Measurements from ENCODE around the gene AGBL4. TPM values are rescaled to one million over a fixed set of nuclear protein-coding genes. Genes with fewer than 3 reads are reported as not detected.

Gene AGBL4
- total RNA-seq, 1 donor from 2014 or later = not detected

DNA sequence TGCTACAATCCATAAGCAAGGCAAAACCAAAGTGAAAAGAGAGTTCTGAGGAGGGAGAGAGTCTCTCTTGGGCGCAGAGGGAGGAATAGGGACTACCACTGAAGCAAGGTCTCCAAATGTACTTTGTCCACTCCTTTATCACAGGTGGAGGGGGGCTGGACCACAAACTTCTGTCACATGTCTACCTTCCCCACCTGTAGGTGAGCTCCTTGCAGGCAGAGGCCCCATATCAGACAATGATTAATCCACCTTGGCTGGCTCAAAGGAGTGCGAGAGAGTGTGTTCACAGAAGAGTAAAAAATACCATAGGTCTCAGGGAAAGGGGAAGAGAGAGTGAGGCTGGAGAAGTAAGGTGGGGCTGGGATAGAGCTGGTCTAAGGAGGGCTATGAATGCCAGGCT, 1251.5 kb downstream of the AGBL4 start:
- intact Hi-C loops (cut with micrococcal nuclease) = no loop called here

DNA sequence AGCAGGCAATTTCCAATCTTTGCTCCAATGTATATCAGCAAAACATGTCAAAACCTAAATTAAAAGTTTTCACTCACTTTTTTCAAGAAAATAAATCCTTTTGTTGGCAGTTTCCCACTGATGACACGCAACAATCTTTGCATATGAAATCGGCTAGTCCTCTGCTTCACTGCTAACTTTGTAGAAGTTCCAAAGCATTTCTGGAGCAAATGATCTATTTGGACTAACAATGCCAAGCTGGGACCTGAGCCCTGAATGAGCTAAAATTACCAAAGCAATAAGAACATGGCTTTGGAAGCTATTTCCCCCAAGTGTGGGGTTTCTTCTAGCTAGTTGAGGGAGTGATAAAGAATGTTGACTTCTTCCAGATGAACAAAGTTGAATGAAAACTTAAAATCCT, 1252.2 kb downstream of the AGBL4 start:
- intact Hi-C loops (cut with micrococcal nuclease) = no loop called here

- intact Hi-C loops (cut with micrococcal nuclease) = no loop called here
Observed at GRCh38 chr1:48767975-48768510, 1255.7 kb downstream of the AGBL4 start.

DNA sequence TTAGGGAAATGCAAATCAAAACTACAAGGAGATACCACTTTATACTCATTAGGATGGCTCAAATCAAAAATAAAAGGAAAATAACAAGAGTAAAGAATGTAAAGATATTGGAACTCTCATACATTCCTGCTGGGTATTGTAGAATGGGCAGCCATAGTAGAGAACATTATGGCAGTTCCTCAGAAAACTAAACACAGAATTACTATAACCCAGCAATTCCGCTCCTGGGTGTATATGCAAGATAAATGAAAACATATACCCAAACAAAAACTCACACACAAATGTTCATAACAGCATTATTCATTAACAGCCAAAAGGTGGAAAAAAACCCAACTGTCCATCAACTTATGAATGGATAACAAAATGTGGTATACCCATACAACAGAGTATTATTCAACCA, 1258.4 kb downstream of the AGBL4 start:
- intact Hi-C loops (cut with micrococcal nuclease) = no loop called here

GRCh38 chr1:48761986-48762385, 1261.8 kb downstream of the AGBL4 start:
- intact Hi-C loops (cut with micrococcal nuclease) = no loop called here

- intact Hi-C loops (cut with micrococcal nuclease) = no loop called here
Observed at GRCh38 chr1:48761411-48761810, 1262.3 kb downstream of the AGBL4 start.

DNA sequence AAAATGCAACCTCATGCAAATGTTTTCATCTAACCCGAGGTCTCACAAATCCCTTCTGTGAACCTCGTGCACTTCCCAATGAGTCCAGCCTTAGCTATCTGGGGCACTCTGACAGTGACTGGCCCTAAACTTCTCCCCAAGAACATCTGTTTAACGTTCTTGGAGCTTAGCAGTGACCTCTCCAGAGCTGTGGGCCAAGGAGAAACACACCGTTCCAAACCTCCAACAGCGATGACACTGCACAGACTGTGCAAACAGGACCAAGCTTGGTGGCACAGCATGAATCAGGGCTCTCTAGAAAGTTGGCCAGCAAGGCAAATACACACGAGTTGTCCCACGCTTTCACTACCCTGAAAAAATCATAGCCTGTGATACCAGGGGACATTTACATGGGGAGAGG, 1262.9 kb downstream of the AGBL4 start:
- intact Hi-C loops (cut with micrococcal nuclease) = no loop called here

DNA sequence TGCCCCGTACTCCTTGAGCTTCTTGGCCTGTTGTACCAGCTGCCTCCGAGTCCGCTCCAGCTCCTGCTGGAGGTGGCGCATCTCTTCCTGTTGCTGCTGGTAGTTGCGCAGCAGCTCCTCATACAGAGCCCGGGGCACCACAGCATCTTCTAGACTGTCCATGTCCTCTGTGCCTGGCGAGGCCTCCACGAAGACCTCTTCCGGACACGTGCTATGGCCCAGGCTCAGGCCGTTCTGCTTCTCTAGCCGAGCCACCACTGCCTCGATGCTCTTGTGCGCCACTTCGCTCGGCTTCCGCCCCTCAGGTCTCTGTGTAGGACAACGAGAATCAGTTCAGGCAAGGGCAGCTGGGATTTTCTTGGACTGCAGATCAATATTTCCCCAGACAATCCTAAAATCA, 1264.8 kb downstream of the AGBL4 start:
- intact Hi-C loops (cut with micrococcal nuclease) = no loop called here

- intact Hi-C loops (cut with micrococcal nuclease) = no loop called here
Observed at GRCh38 chr1:48757363-48757762, 1266.4 kb downstream of the AGBL4 start.

- intact Hi-C loops (cut with micrococcal nuclease) = no loop called here
Observed at GRCh38 chr1:48756683-48757316, 1267.0 kb downstream of the AGBL4 start.

DNA sequence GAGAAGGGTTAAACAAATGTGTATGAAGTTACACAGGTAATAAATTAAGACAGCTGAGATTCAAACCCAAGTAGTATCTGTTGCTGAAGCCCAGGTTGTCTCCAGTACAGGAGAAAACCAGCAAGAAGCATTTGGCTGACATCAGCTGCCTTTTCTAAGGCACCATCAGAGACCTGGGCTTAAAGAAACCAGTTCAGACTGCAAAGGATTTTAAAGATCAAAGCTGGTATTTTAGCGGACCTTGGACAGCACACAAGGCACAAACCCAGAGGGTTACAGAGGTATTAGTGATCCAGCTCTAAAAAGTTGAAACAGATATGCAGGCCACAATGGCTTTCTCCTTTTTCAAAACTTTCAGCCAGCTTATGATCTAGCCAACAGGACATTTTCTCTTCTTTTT, 1270.5 kb downstream of the AGBL4 start:
- intact Hi-C loops (cut with micrococcal nuclease) = no loop called here

DNA sequence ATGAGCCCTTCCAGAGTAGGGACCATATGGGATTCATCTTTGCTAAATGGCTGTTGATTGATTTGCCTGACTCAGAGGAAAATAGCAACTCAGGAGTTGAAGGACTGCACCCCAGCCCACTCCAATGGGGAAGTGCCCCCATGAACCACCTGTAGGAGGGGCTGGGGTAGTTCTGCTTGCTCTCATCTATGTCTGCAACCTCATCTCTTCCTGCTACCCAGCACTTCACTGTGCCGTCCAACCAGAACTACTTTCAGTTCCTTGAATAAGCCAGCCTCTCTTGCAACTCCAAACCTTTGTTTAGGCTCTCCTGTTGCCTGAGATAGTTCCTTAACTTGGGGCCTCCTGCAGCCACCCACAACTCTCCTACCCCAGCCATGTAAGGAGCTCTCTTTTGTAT, 1273.6 kb downstream of the AGBL4 start:
- intact Hi-C loops (cut with micrococcal nuclease) = no loop called here

GRCh38 chr1:48749068-48749467, 1274.7 kb downstream of the AGBL4 start:
- intact Hi-C loops (cut with micrococcal nuclease) = no loop called here

DNA sequence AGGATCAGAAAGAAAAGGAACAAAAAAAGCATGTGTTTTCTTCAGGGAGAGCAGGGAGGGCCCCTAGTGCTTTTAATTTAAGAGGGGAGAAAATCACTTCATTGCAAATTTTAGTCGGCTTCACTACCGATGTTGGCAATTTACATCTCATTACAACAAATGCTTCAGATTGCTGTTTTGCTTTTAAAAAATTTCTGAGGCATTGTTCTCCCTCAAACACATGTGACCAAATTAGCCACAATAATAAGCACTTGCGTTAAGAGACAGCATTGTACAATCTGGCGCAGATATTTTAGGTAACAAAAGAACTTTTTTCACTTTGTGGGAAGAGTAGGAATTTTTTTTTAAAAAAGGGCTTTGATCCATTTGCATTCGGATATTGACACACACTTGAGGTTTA, 1276.8 kb downstream of the AGBL4 start:
- intact Hi-C loops (cut with micrococcal nuclease) = no loop called here

GRCh38 chr1:48744032-48744431, 1279.7 kb downstream of the AGBL4 start:
- intact Hi-C loops (cut with micrococcal nuclease) = no loop called here

- intact Hi-C loops (cut with micrococcal nuclease) = no loop called here
Observed at GRCh38 chr1:48743480-48743879, 1280.3 kb downstream of the AGBL4 start.

GRCh38 chr1:48741380-48741779, 1282.4 kb downstream of the AGBL4 start:
- intact Hi-C loops (cut with micrococcal nuclease) = no loop called here

- intact Hi-C loops (cut with micrococcal nuclease) = no loop called here
Observed at GRCh38 chr1:48740621-48741020, 1283.1 kb downstream of the AGBL4 start.

GRCh38 chr1:48739091-48739490, 1284.7 kb downstream of the AGBL4 start:
- intact Hi-C loops (cut with micrococcal nuclease) = no loop called here

GRCh38 chr1:48738356-48738755, 1285.4 kb downstream of the AGBL4 start:
- intact Hi-C loops (cut with micrococcal nuclease) = no loop called here

- intact Hi-C loops (cut with micrococcal nuclease) = no loop called here
Observed at GRCh38 chr1:48735796-48736195, 1288.0 kb downstream of the AGBL4 start.

- intact Hi-C loops (cut with micrococcal nuclease) = no loop called here
Observed at GRCh38 chr1:48730164-48730910, 1293.4 kb downstream of the AGBL4 start.

DNA sequence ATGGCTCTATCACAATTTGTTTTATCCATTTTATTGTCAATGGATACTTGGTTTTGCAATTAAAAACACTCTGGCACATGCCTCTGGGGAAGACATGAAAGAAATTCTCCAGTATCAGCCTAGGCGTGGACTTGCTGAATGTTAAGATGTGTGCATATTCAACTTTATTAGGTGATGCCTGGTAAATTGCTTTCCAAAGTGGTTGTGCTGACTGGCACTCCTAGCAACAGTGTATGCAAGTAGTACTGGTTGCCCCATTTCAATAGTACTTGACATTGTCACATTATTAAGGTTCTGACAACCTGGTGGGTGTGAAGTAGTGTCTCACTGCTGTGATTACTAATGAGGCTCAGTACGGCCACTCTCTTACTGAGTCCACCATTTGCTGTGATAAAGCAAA, 1295.2 kb downstream of the AGBL4 start:
- intact Hi-C loops (cut with micrococcal nuclease) = no loop called here
